ENCODE results near the gene ITSN2. TPM values are rescaled to one million over a fixed set of nuclear protein-coding genes. Genes with fewer than 3 reads are reported as not detected.

ITSN2 gene
- total RNA-seq, 1 experiment from 2014 or later, result 21.9 TPM

GRCh38 chr2:24372033-24372432, 11.7 kb upstream of the ITSN2 start:
- no peak for TF ChIP-seq EZH2phosphoT487 (IDR thresholded peaks at IDR 0.05; ENCODE audit: borderline replicate concordance, low read length)
- TF ChIP-seq CTCF (conservative IDR thresholded peaks at IDR 0.05; ENCODE audit: low read depth, low read length), result no peak
- TF ChIP-seq EZH2 (IDR thresholded peaks at IDR 0.05; ENCODE audit: low read length, unreplicated experiment), result no peak
- H3K4me3 ChIP-seq (ENCODE audit: low read length), result no peak overlapping the region
- no peak overlapping the region for H2AFZ ChIP-seq (ENCODE audit: low read length)
- no peaks in the 10 kb centered on the region for H3K27me3 ChIP-seq (ENCODE audit: low read length)
- no peaks in the 10 kb centered on the region for H3K79me2 ChIP-seq (ENCODE audit: low read length)
- no peaks in the 10 kb centered on the region for H3K36me3 ChIP-seq (ENCODE audit: low read depth, low read length)
- no peaks in the 10 kb centered on the region for H3F3A ChIP-seq (ENCODE audit: low read length, unreplicated experiment)
- H3K9me2 ChIP-seq (replicated peaks; ENCODE audit: low read length), result no peaks in the 10 kb centered on the region
- H3K27ac ChIP-seq (ENCODE audit: low read length), result no peak overlapping the region
- no peak overlapping the region for H3K4me2 ChIP-seq (ENCODE audit: low read length)
- ChIA-PET POLR2A (ENCODE audit: unreplicated experiment) (interaction anchor here (0.5 kb wide), 1 partner anchor 13 kb away, joined by 5 read pairs; no protein-coding TSS in a partner anchor), CTCF (no interaction called here)
- no peaks in the 10 kb centered on the region for H4K20me1 ChIP-seq (ENCODE audit: low read length)
- no peaks in the 10 kb centered on the region for H3K4me1 ChIP-seq (ENCODE audit: insufficient read depth, low read length)
- intact Hi-C loops (cut with micrococcal nuclease), result no loop called here
- no peak for DNase-seq
- no TSS peak for BruUV-seq (replicated peaks)
- H3K9ac ChIP-seq (ENCODE audit: low read length), result no peak overlapping the region
- H3K9me3 ChIP-seq (ENCODE audit: low read length), result no peaks in the 10 kb centered on the region
- no peak for ATAC-seq

GRCh38 chr2:24365826-24366225, 5.5 kb upstream of the ITSN2 start:
- POLR2A ChIA-PET (ENCODE audit: unreplicated experiment), result no interaction called here
- peaks cover 8% of the 10 kb centered on the region for H3K4me1 ChIP-seq (ENCODE audit: insufficient read depth, low read length)
- intact Hi-C loops (cut with micrococcal nuclease), result no loop called here
- no peaks in the 10 kb centered on the region for H3K36me3 ChIP-seq (ENCODE audit: low read depth, low read length)
- H3K79me2 ChIP-seq (ENCODE audit: low read length), result no peaks in the 10 kb centered on the region
- no peak for DNase-seq
- no TSS peak for BruUV-seq (replicated peaks)
- H3K27me3 ChIP-seq (ENCODE audit: low read length), result no peaks in the 10 kb centered on the region
- H3K4me3 ChIP-seq (ENCODE audit: low read length), result no peak overlapping the region
- no peaks in the 10 kb centered on the region for H3F3A ChIP-seq (ENCODE audit: low read length, unreplicated experiment)
- no peak overlapping the region for H2AFZ ChIP-seq (ENCODE audit: low read length)
- H3K9me3 ChIP-seq (ENCODE audit: low read length), result no peaks in the 10 kb centered on the region
- H4K20me1 ChIP-seq (ENCODE audit: low read length), result no peaks in the 10 kb centered on the region
- no peaks in the 10 kb centered on the region for H3K9me2 ChIP-seq (replicated peaks; ENCODE audit: low read length)
- CTCF ChIA-PET, result no interaction called here
- ATAC-seq, result no peak
- no peak overlapping the region for H3K4me2 ChIP-seq (ENCODE audit: low read length)
- TF ChIP-seq EZH2phosphoT487 (IDR thresholded peaks at IDR 0.05; ENCODE audit: borderline replicate concordance, low read length), result no peak
- no peak for TF ChIP-seq CTCF (conservative IDR thresholded peaks at IDR 0.05; ENCODE audit: low read depth, low read length)
- TF ChIP-seq EZH2 (IDR thresholded peaks at IDR 0.05; ENCODE audit: low read length, unreplicated experiment), result no peak
- H3K27ac ChIP-seq (ENCODE audit: low read length), result no peak overlapping the region
- no peak overlapping the region for H3K9ac ChIP-seq (ENCODE audit: low read length)

GRCh38 chr2:24365051-24365450, 4.7 kb upstream of the ITSN2 start:
- peaks cover 11% of the 10 kb centered on the region for H3K4me1 ChIP-seq (ENCODE audit: insufficient read depth, low read length)
- H3F3A ChIP-seq (ENCODE audit: low read length, unreplicated experiment), result no peaks in the 10 kb centered on the region
- 0 out of 2 replicates have a peak, but pooled peaks have one; percentile 8 for ATAC-seq
- H3K79me2 ChIP-seq (ENCODE audit: low read length), result peaks cover 3% of the 10 kb centered on the region
- no peaks in the 10 kb centered on the region for H3K27me3 ChIP-seq (ENCODE audit: low read length)
- ChIA-PET POLR2A (ENCODE audit: unreplicated experiment) (no interaction called here), CTCF (no interaction called here)
- H3K4me3 ChIP-seq (ENCODE audit: low read length), result no peak overlapping the region
- no peak overlapping the region for H3K9ac ChIP-seq (ENCODE audit: low read length)
- H2AFZ ChIP-seq (ENCODE audit: low read length), result peak overlapping the region; percentile 31; the same call in 1 of the 2 replicates
- TF ChIP-seq EZH2phosphoT487 (IDR thresholded peaks at IDR 0.05; ENCODE audit: borderline replicate concordance, low read length) (no peak), CTCF (conservative IDR thresholded peaks at IDR 0.05; ENCODE audit: low read depth, low read length) (no peak), EZH2 (IDR thresholded peaks at IDR 0.05; ENCODE audit: low read length, unreplicated experiment) (no peak)
- H4K20me1 ChIP-seq (ENCODE audit: low read length), result no peaks in the 10 kb centered on the region
- peak overlapping the region; percentile 9; the same call in 1 of the 2 replicates for H3K4me2 ChIP-seq (ENCODE audit: low read length)
- no TSS peak for BruUV-seq (replicated peaks)
- DNase-seq, result peak; percentile 42
- intact Hi-C loops (cut with micrococcal nuclease), result no loop called here
- H3K27ac ChIP-seq (ENCODE audit: low read length), result no peak overlapping the region
- no peaks in the 10 kb centered on the region for H3K9me2 ChIP-seq (replicated peaks; ENCODE audit: low read length)
- H3K9me3 ChIP-seq (ENCODE audit: low read length), result no peaks in the 10 kb centered on the region
- H3K36me3 ChIP-seq (ENCODE audit: low read depth, low read length), result no peaks in the 10 kb centered on the region
